IMR-90 (cell line): Measurements from ENCODE around the gene KLK1. TPM values are rescaled to one million over a fixed set of nuclear protein-coding genes. Genes with fewer than 3 reads are reported as not detected.

Experiments used
- ATAC-seq: fragments of 200-7000 bp; cut with Tn5 transposase; 2 replicates; pipeline ENCODE4 v1.9.1; 2020; ENCODE audit warnings: low read depth, mild to moderate bottlenecking, moderate library complexity
- BruUV-seq: library from RNA; stranded (reverse); fragments of 400-500 nt; replicated peaks from 2 replicates; lab custom pipeline; 2021; lab: Mats Ljungman, UMichigan
- CTCF ChIA-PET: fragments of 300-600 bp; formaldehyde crosslinking; extraction: SDS; loops from one replicate; lab custom pipeline; 2021; ENCODE audit warnings: antibody characterized with exemption; lab: Yijun Ruan, JAX
- POLR2A ChIA-PET: fragments of 300-600 bp; sonication (Branson Sonifier 250); formaldehyde crosslinking; loops from one replicate; lab custom pipeline; 2022; ENCODE audit warnings: antibody characterized with exemption; ENCODE audit not compliant: unreplicated experiment; lab: Charles Lee
- DNase-seq: peaks from one replicate; pipeline ENCODE4 v3.0.0; 2013
- H2AFZ ChIP-seq: replicated peaks from 2 replicates; pipeline ENCODE3; 2013; ENCODE audit warnings: low read length, mild to moderate bottlenecking; ENCODE audit not compliant: poor library complexity
- H2AK5ac ChIP-seq: 2 replicates; pipeline ENCODE4 v1.6.1; 2013; ENCODE audit warnings: low read depth, low read length, inconsistent platforms
- H2AK9ac ChIP-seq: replicated peaks from 2 replicates; pipeline ENCODE3; 2013; ENCODE audit warnings: mild to moderate bottlenecking, low read depth, low read length, moderate library complexity; ENCODE audit not compliant: poor library complexity
- H2BK120ac ChIP-seq: 2 replicates; pipeline ENCODE4 v1.6.1; 2013; ENCODE audit warnings: low read depth, low read length, inconsistent platforms
- H2BK15ac ChIP-seq: 3 replicates; pipeline ENCODE4 v1.6.1; 2013; ENCODE audit warnings: low read depth, low read length, inconsistent platforms
- H2BK20ac ChIP-seq: 2 replicates; pipeline ENCODE4 v1.6.1; 2013; ENCODE audit warnings: low read depth, mild to moderate bottlenecking, inconsistent platforms, low read length, moderate library complexity
- H2BK5ac ChIP-seq: 2 replicates; pipeline ENCODE4 v1.6.1; 2013; ENCODE audit warnings: mild to moderate bottlenecking, low read depth, low read length, inconsistent platforms; ENCODE audit not compliant: poor library complexity, severe bottlenecking
- H3K14ac ChIP-seq: replicated peaks from 2 replicates; pipeline ENCODE4 v1.6.1; 2013; ENCODE audit warnings: low read depth, low read length, inconsistent platforms
- H3K18ac ChIP-seq: 2 replicates; pipeline ENCODE4 v1.6.1; 2013; ENCODE audit warnings: low read depth, low read length, control low read depth
- H3K23ac ChIP-seq: 2 replicates; pipeline ENCODE4 v1.6.1; 2013; ENCODE audit warnings: low read depth, low read length, inconsistent platforms
- H3K27ac ChIP-seq: 2 replicates; pipeline ENCODE4 v1.5.1; 2013; ENCODE audit warnings: mild to moderate bottlenecking, control low read depth, low read length; ENCODE audit not compliant: insufficient read depth
- H3K27me3 ChIP-seq: 2 replicates; pipeline ENCODE4 v1.6.1; 2013; ENCODE audit warnings: low read length; ENCODE audit not compliant: control insufficient read depth, insufficient read depth
- H3K36me3 ChIP-seq: 2 replicates; pipeline ENCODE4 v1.6.1; 2013; ENCODE audit warnings: low read length, mixed read lengths; ENCODE audit not compliant: control insufficient read depth, insufficient read depth
- H3K4ac ChIP-seq: 2 replicates; pipeline ENCODE4 v1.6.1; 2013; ENCODE audit warnings: low read depth, low read length, inconsistent platforms
- H3K4me1 ChIP-seq: 2 replicates; pipeline ENCODE4 v1.6.1; 2013; ENCODE audit warnings: low read length, mixed read lengths; ENCODE audit not compliant: control insufficient read depth, insufficient read depth
- H3K4me2 ChIP-seq: 2 replicates; pipeline ENCODE4 v1.6.1; 2013; ENCODE audit warnings: low read depth, mild to moderate bottlenecking, control low read depth, low read length, moderate library complexity
- H3K4me3 ChIP-seq: 2 replicates; pipeline ENCODE4 v1.5.1; 2013; ENCODE audit warnings: low read depth, mild to moderate bottlenecking, control low read depth, low read length, moderate library complexity; ENCODE audit not compliant: insufficient read depth
- H3K56ac ChIP-seq: 2 replicates; pipeline ENCODE4 v1.6.1; 2013; ENCODE audit warnings: low read length, inconsistent platforms; ENCODE audit not compliant: insufficient read depth; ENCODE audit errors: extremely low read depth
- H3K79me1 ChIP-seq, 2 experiments: 2 replicates each; pipeline ENCODE4 v1.6.1; 2013; ENCODE audit warnings: low read length in 2 of 2, inconsistent platforms in 1 of 2, low read depth in 1 of 2
- H3K9ac ChIP-seq: 2 replicates; pipeline ENCODE4 v1.6.1; 2013; ENCODE audit warnings: low read depth, low read length, control low read depth
- H3K9me1 ChIP-seq: 2 replicates; pipeline ENCODE4 v1.6.1; 2013; ENCODE audit warnings: low read length, inconsistent platforms; ENCODE audit not compliant: insufficient read depth
- H3K9me3 ChIP-seq: 2 replicates; pipeline ENCODE4 v1.6.1; 2013; ENCODE audit warnings: low read length; ENCODE audit not compliant: control insufficient read depth, insufficient read depth
- H4K20me1 ChIP-seq: 2 replicates; pipeline ENCODE4 v1.6.1; 2013; ENCODE audit warnings: low read length, inconsistent platforms; ENCODE audit not compliant: insufficient read depth
- H4K5ac ChIP-seq: 2 replicates; pipeline ENCODE4 v1.6.1; 2013; ENCODE audit warnings: mild to moderate bottlenecking, low read depth, low read length, control low read depth
- H4K8ac ChIP-seq, 2 experiments: 2 replicates each; pipeline ENCODE4 v1.6.1; 2013; ENCODE audit warnings: low read depth in 2 of 2, low read length in 2 of 2, control low read depth in 1 of 2, inconsistent platforms in 1 of 2
- H4K91ac ChIP-seq: 2 replicates; pipeline ENCODE4 v1.6.1; 2013; ENCODE audit warnings: low read depth, low read length, inconsistent platforms; ENCODE audit not compliant: insufficient read depth
- CEBPB ChIP-seq: IDR thresholded peaks from 2 replicates; pipeline ENCODE4 v1.6.1; 2012; ENCODE audit warnings: low read depth, low read length, improper control_type of control experiment
- ELK1 ChIP-seq: fragments of 150-350 bp; IDR thresholded peaks from 2 replicates; pipeline ENCODE4 v1.6.1; 2016; ENCODE audit warnings: low read depth, mild to moderate bottlenecking, low read length, moderate library complexity, borderline replicate concordance
- FOS ChIP-seq: fragments of 150-350 bp; IDR thresholded peaks from 2 replicates; pipeline ENCODE4 v1.6.1; 2016; ENCODE audit warnings: low read depth, low read length
- MAFK ChIP-seq: IDR thresholded peaks from 2 replicates; pipeline ENCODE4 v1.6.1; 2012; ENCODE audit warnings: low read depth, low read length, improper control_type of control experiment
- MXI1 ChIP-seq: IDR thresholded peaks from 2 replicates; pipeline ENCODE4 v1.6.1; 2012; ENCODE audit warnings: low read depth, mild to moderate bottlenecking, low read length, moderate library complexity, borderline replicate concordance
- NFE2L2 ChIP-seq: fragments of 150-350 bp; IDR thresholded peaks from 2 replicates; pipeline ENCODE4 v1.6.1; 2016; ENCODE audit warnings: low read depth, mild to moderate bottlenecking, low read length
- POLR2A ChIP-seq: IDR thresholded peaks from 2 replicates; pipeline ENCODE4 v1.6.1; 2012; ENCODE audit warnings: mild to moderate bottlenecking, low read depth, low read length
- RCOR1 ChIP-seq: IDR thresholded peaks from 2 replicates; pipeline ENCODE4 v1.6.1; 2012; ENCODE audit warnings: mild to moderate bottlenecking, low read length, improper control_type of control experiment; ENCODE audit not compliant: insufficient replicate concordance
- RFX5 ChIP-seq: IDR thresholded peaks from 2 replicates; pipeline ENCODE4 v1.8.0; 2012; ENCODE audit warnings: low read depth, mild to moderate bottlenecking, low read length, moderate library complexity
- SMC3 ChIP-seq: fragments of 150-350 bp; IDR thresholded peaks from 2 replicates; pipeline ENCODE4 v1.6.1; 2016; ENCODE audit warnings: low read depth, mild to moderate bottlenecking, antibody characterized with exemption, low read length, moderate library complexity
- USF2 ChIP-seq: fragments of 150-350 bp; IDR thresholded peaks from 2 replicates; pipeline ENCODE4 v1.6.1; 2017; ENCODE audit warnings: mild to moderate bottlenecking, antibody characterized with exemption, low read length, low read depth
- WGBS, 2 experiments: methylation state at CpG; one replicate each; pipeline versions ENCODE4 v1.1.5 to v1.1.7; 2013; ENCODE audit warnings: missing lambda C conversion rate in 2 of 2; ENCODE audit not compliant: insufficient read length in 1 of 2; ENCODE audit errors: extremely low coverage in 2 of 2; 5-methylcytosine and 5-hydroxymethylcytosine counted together
- dilution Hi-C: fragments of 300-500 bp; cut with HindIII; formaldehyde crosslinking; loops from one replicate; pipeline ENCODE4 v1.14.3; 2018; ENCODE audit warnings: low sequenced_read_pairs; ENCODE audit not compliant: unreplicated experiment
- in situ Hi-C: fragments of 300-500 bp; cut with MboI; formaldehyde crosslinking; loops from 3 replicates; pipeline ENCODE4 v1.14.3; 2019; ENCODE audit warnings: low sequenced_read_pairs, inconsistent platforms, mixed read lengths
- intact Hi-C: fragments of 100-400 bp; cut with micrococcal nuclease; formaldehyde crosslinking; loops from 2 replicates; pipeline ENCODE4 v1.10.0; 2022
- polyA plus RNA-seq, 3 experiments: library from polyadenylated mRNA; depleted of rRNA; stranded (reverse); fragments of >200 nt; gene quantifications; 2 replicates each; pipeline ENCODE4 v1.2.3, GENCODE V29; 2012; ENCODE audit warnings: low replicate concordance in 1 of 3
- total RNA-seq: library from RNA; depleted of rRNA; stranded (reverse); fragments of >200 nt; gene quantifications from 2 replicates; pipeline ENCODE4 v1.2.3, GENCODE V29; 2012

KLK1 gene
- total and polyA plus RNA-seq, 2 of the 4 experiments (the other 2 are of a cell fraction): not detected

- no peaks in the 10 kb centered on the region for H3K4me1 ChIP-seq
- BruUV-seq: no TSS peak
- H3K4me3 ChIP-seq: no peak overlapping the region
- H3K4ac ChIP-seq: no peak overlapping the region
- no peak for DNase-seq
- intact Hi-C loops: no loop called here
- no peak overlapping the region for H3K9ac ChIP-seq
- in situ Hi-C loops: loop anchor here (10.0 kb wide), 2 partner anchors 251 to 431 kb away; no protein-coding TSS in a partner anchor
- dilution Hi-C loops: no loop called here
- H3K27ac ChIP-seq: no peak overlapping the region
- no peaks in the 10 kb centered on the region for H3K36me3 ChIP-seq
- WGBS, 2 experiments: 93% methylated on average over 3 of the region's 12 CpGs; no CpG with 5 or more reads in 1 of the 2 experiments
- no peaks in the 10 kb centered on the region for H4K20me1 ChIP-seq
- H3K79me1 ChIP-seq: no peaks in the 10 kb centered on the region
- H3K9me3 ChIP-seq: no peaks in the 10 kb centered on the region
- H2BK5ac ChIP-seq: no peak overlapping the region
- ChIA-PET CTCF (no interaction called here), POLR2A (no interaction called here)
- no peak overlapping the region for H4K91ac ChIP-seq
- no peak for ATAC-seq
- H3K23ac ChIP-seq: no peak overlapping the region
- H2AK5ac ChIP-seq: no peak overlapping the region
- no peak overlapping the region for H4K5ac ChIP-seq
- no peaks in the 10 kb centered on the region for H3K9me1 ChIP-seq
- H2BK15ac ChIP-seq: no peak overlapping the region
- H4K8ac ChIP-seq: no peak overlapping the region
- H2AFZ ChIP-seq: no peak overlapping the region
- peaks cover 4% of the 10 kb centered on the region; the same call in 1 of the 2 replicates for H3K27me3 ChIP-seq
- no peak overlapping the region for H3K4me2 ChIP-seq
- no peak for TF ChIP-seq MXI1
- TF ChIP-seq RFX5: no peak
- TF ChIP-seq POLR2A: no peak
- TF ChIP-seq ELK1: no peak
- TF ChIP-seq USF2: no peak
- TF ChIP-seq SMC3: no peak
- TF ChIP-seq FOS: no peak
- no peak for TF ChIP-seq MAFK
- TF ChIP-seq RCOR1: no peak
- no peak for TF ChIP-seq NFE2L2
- no peak for TF ChIP-seq CEBPB
- H2BK20ac ChIP-seq: no peak overlapping the region
- H3K18ac ChIP-seq: no peak overlapping the region
- no peak overlapping the region for H2AK9ac ChIP-seq
- H3K14ac ChIP-seq: no peak overlapping the region
- H3K56ac ChIP-seq: no peak overlapping the region
- H2BK120ac ChIP-seq: no peak overlapping the region
Observed at GRCh38 chr19:50785329-50785728, 38.3 kb downstream of the KLK1 start.
